SK-N-MC (cell line): ENCODE data around the gene ALG14.

Experiments
- DNase-seq: peaks from one replicate; pipeline ENCODE4 v3.0.0-alpha.2; 2011; ENCODE audit warnings: low read depth, low spot score
- H3K27ac ChIP-seq: fragments of 200-600 bp; sonication (generic); 2 replicates; pipeline ENCODE4 v1.5.1; 2016; ENCODE audit warnings: mixed run types
- H3K36me3 ChIP-seq: fragments of 200-600 bp; sonication (generic); 2 replicates; pipeline ENCODE4 v1.6.1; 2017; ENCODE audit warnings: antibody characterized with exemption, low read length, mixed read lengths; ENCODE audit not compliant: insufficient read depth
- H3K4me3 ChIP-seq: fragments of 200-600 bp; sonication (generic); 2 replicates; pipeline ENCODE4 v1.5.1; 2016
- H3K9ac ChIP-seq: fragments of 200-600 bp; sonication (generic); 2 replicates; pipeline ENCODE4 v1.8.0; 2017; ENCODE audit warnings: mixed run types, mixed read lengths; ENCODE audit not compliant: insufficient read length
- H3K9me3 ChIP-seq: fragments of 200-600 bp; sonication (generic); 2 replicates; pipeline ENCODE4 v1.6.1; 2017; ENCODE audit warnings: low read depth, mild to moderate bottlenecking, antibody characterized with exemption, low read length, moderate library complexity, mixed read lengths
- EZH2 ChIP-seq: fragments of 200-600 bp; sonication (generic); IDR thresholded peaks from one replicate; pipeline ENCODE4 v1.6.1; 2017; ENCODE audit warnings: antibody characterized with exemption
- FOXP2 ChIP-seq: optimal IDR thresholded peaks from 2 replicates; pipeline ENCODE3; 2011; ENCODE audit warnings: mild to moderate bottlenecking, moderate library complexity; ENCODE audit not compliant: insufficient read depth; ENCODE audit errors: extremely low read length, control extremely low read depth
- POLR2AphosphoS5 ChIP-seq: IDR thresholded peaks from 2 replicates; pipeline ENCODE4 v1.6.1; 2012; ENCODE audit warnings: mild to moderate bottlenecking, low read depth, low read length, borderline replicate concordance

Gene ALG14

GRCh38 chr1:94926126-94926914 is 146.4 kb downstream of the ALG14 start:
- DNase-seq: no peak
- Histone ChIP-seq H3K36me3 (peaks cover 17% of the 10 kb centered on the region), H3K9me3 (no peaks in the 10 kb centered on the region), H3K4me3 (peak overlapping the region; percentile 94), H3K27ac (peak overlapping the region; percentile 96), H3K9ac (peak overlapping the region; percentile 93)
- TF ChIP-seq POLR2AphosphoS5: no peak
- TF ChIP-seq FOXP2: no peak
- no peak for TF ChIP-seq EZH2

GRCh38 chr1:94925561-94926125 is 147.1 kb downstream of the ALG14 start:
- TF ChIP-seq EZH2: no peak
- TF ChIP-seq POLR2AphosphoS5: no peak; the same call in 1 of the 2 replicates
- no peak for TF ChIP-seq FOXP2
- Histone ChIP-seq H3K36me3 (peaks cover 18% of the 10 kb centered on the region), H3K4me3 (peak overlapping the region; percentile 94), H3K9me3 (no peaks in the 10 kb centered on the region), H3K9ac (peak overlapping the region; percentile 93), H3K27ac (peak overlapping the region; percentile 96)
- DNase-seq: no peak

GRCh38 chr1:94925004-94925403 is 147.7 kb downstream of the ALG14 start:
- Histone ChIP-seq H3K4me3 (peak overlapping the region; percentile 94), H3K9me3 (no peaks in the 10 kb centered on the region), H3K27ac (peak overlapping the region; percentile 96), H3K36me3 (peaks cover 18% of the 10 kb centered on the region), H3K9ac (peak overlapping the region; percentile 93)
- DNase-seq: no peak
- no peak for TF ChIP-seq POLR2AphosphoS5
- no peak for TF ChIP-seq FOXP2
- TF ChIP-seq EZH2: no peak
